Measurements from ENCODE around the gene DTX2.
"Not testable (repeated sequence)": the region's sequence is repeated elsewhere in the genome, so short reads cannot be mapped to it uniquely, and the experiment has no call there.

DNA sequence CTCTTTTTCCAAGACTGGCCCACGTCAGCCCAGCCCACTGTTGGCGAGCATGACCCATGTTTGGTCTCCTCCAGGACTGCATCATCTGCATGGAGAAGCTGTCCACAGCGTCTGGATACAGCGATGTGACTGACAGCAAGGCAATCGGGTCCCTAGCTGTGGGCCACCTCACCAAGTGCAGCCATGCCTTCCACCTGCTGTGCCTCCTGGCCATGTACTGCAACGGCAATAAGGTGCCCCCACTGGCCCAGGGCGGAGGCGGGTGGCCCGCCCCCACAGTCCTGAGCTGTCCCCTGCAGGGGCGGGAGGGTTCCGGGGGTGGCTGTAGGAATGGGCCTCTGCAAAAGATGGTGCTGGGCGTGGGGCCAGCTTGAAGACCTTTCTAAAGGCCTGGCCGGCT is 40.7 kb downstream of the DTX2 start:
- not testable (repeated sequence) for TF ChIP-seq ESRRG (CRISPR knock-in tag; IDR thresholded peaks at IDR 0.05); ZFP30 (CRISPR knock-in tag; IDR thresholded peaks at IDR 0.05); ARNTL (CRISPR knock-in tag; IDR thresholded peaks at IDR 0.05; ENCODE audit: borderline replicate concordance, low read depth); RARB (CRISPR knock-in tag; IDR thresholded peaks at IDR 0.05); PATZ1 (CRISPR knock-in tag; IDR thresholded peaks at IDR 0.05; ENCODE audit: borderline replicate concordance); ISL1 (CRISPR knock-in tag; IDR thresholded peaks at IDR 0.05); TCF4 (CRISPR knock-in tag; IDR thresholded peaks at IDR 0.05; ENCODE audit: borderline replicate concordance)
